PC-9 (cell line): ENCODE measurements around the gene DOCK7. TPM values are rescaled to one million over a fixed set of nuclear protein-coding genes. Genes with fewer than 3 reads are reported as not detected.

ENCODE experiments used
- BruUV-seq: library from RNA; stranded (reverse); fragments of 400-500 nt; replicated peaks from 2 replicates; lab custom pipeline; 2021; lab: Mats Ljungman, UMichigan
- CTCF ChIA-PET: fragments of 300-600 bp; sonication (Branson Sonifier 250); formaldehyde crosslinking; loops from one replicate; lab custom pipeline; 2022; ENCODE audit warnings: antibody characterized with exemption; lab: Charles Lee
- POLR2A ChIA-PET: fragments of 300-600 bp; sonication (Branson Sonifier 250); formaldehyde crosslinking; loops from one replicate; lab custom pipeline; 2022; ENCODE audit warnings: antibody characterized with exemption; ENCODE audit not compliant: unreplicated experiment; lab: Charles Lee
- DNase-seq, 2 experiments: peaks; one replicate each; pipeline versions ENCODE4 v3.0.0 to v3.0.0-alpha.2; 2015 to 2022; ENCODE audit warnings: mixed read lengths in 1 of 2
- H2AFZ ChIP-seq: fragments of 200-600 bp; sonication (generic); 2 replicates; pipeline ENCODE4 v1.8.1; 2017; ENCODE audit warnings: antibody characterized with exemption
- H3F3A ChIP-seq: fragments of 200-600 bp; sonication (generic); 2 replicates; pipeline ENCODE4 v1.8.1; 2017; ENCODE audit warnings: antibody characterized with exemption, mild to moderate bottlenecking, low read depth; ENCODE audit not compliant: insufficient read depth
- H3K27ac ChIP-seq: fragments of 200-600 bp; sonication (generic); 2 replicates; pipeline ENCODE4 v1.6.1; 2016; ENCODE audit warnings: mixed run types
- H3K27me3 ChIP-seq: fragments of 200-600 bp; sonication (generic); 2 replicates; pipeline ENCODE4 v1.6.1; 2016; ENCODE audit warnings: low read depth, mixed run types; ENCODE audit not compliant: insufficient read depth
- H3K36me3 ChIP-seq: fragments of 200-600 bp; sonication (generic); 2 replicates; pipeline ENCODE4 v1.6.1; 2016; ENCODE audit warnings: low read depth, mixed run types
- H3K4me1 ChIP-seq: fragments of 200-600 bp; sonication (generic); replicated peaks from 2 replicates; pipeline ENCODE4 v1.6.1; 2016; ENCODE audit warnings: mixed run types; ENCODE audit not compliant: insufficient read depth
- H3K4me2 ChIP-seq: fragments of 200-600 bp; sonication (generic); 2 replicates; pipeline ENCODE4 v1.6.1; 2017; ENCODE audit warnings: mixed run types
- H3K4me3 ChIP-seq: fragments of 200-600 bp; sonication (generic); 2 replicates; pipeline ENCODE4 v1.6.1; 2016; ENCODE audit warnings: mixed run types
- H3K79me2 ChIP-seq: fragments of 200-600 bp; sonication (generic); 2 replicates; pipeline ENCODE4 v1.6.1; 2017; ENCODE audit warnings: low read depth, mixed run types
- H3K9me2 ChIP-seq: fragments of 200-600 bp; sonication (generic); 2 replicates; pipeline ENCODE4 v1.8.1; 2017; ENCODE audit warnings: mild to moderate bottlenecking; ENCODE audit not compliant: insufficient read depth
- H3K9me3 ChIP-seq: fragments of 200-600 bp; sonication (generic); 2 replicates; pipeline ENCODE4 v1.8.1; 2016; ENCODE audit warnings: low read depth; ENCODE audit not compliant: insufficient read depth
- H4K20me1 ChIP-seq: fragments of 200-600 bp; sonication (generic); 2 replicates; pipeline ENCODE4 v1.8.1; 2017; ENCODE audit not compliant: insufficient read depth
- CTCF ChIP-seq: fragments of 200-600 bp; sonication (generic); conservative IDR thresholded peaks from 2 replicates; pipeline ENCODE4 v1.6.1; 2017; ENCODE audit warnings: mixed run types, antibody characterized with exemption, mild to moderate bottlenecking, moderate library complexity
- EZH2 ChIP-seq: fragments of 200-600 bp; sonication (generic); IDR thresholded peaks from 2 replicates; pipeline ENCODE4 v1.8.0; 2017; ENCODE audit warnings: antibody characterized with exemption, low read depth
- intact Hi-C: fragments of 100-400 bp; cut with micrococcal nuclease; formaldehyde crosslinking; loops from one replicate; pipeline ENCODE4 v1.10.0; 2022; ENCODE audit not compliant: unreplicated experiment
- total RNA-seq: library from RNA; stranded (reverse); gene quantifications from 2 replicates; pipeline ENCODE4 v1.2.3, GENCODE V29; 2021

DOCK7 gene
- total RNA-seq, 1 experiment from 2014 or later: 34.0 TPM

DNA sequence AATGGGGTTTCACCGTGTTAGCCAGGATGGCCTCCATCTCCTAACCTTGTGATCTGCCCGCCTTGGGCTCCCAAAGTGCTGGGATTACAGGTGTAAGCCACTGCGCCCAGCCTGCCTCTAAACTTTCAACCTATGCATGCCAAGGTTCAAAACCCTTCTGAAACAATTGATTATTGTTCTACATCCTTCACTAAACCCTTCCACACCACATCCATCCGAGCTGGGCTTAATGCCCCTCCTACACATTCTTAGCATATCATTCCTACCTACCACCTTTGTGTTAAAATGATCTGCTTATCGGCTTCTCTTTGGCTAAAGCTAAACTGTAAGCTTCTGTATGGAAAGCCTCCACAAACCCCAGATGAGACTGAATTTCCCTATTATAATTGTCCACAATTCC is 40.8 kb upstream of the DOCK7 start:
- Histone ChIP-seq H3K9me2 (no peaks in the 10 kb centered on the region), H3K36me3 (no peaks in the 10 kb centered on the region), H3K4me1 (no peaks in the 10 kb centered on the region), H3K27me3 (no peaks in the 10 kb centered on the region), H3F3A (no peaks in the 10 kb centered on the region), H3K4me3 (no peak overlapping the region), H4K20me1 (no peaks in the 10 kb centered on the region), H3K4me2 (no peak overlapping the region), H2AFZ (no peak overlapping the region), H3K27ac (no peak overlapping the region), H3K79me2 (no peaks in the 10 kb centered on the region), H3K9me3 (no peaks in the 10 kb centered on the region)
- no peak for DNase-seq
- CTCF ChIA-PET: no interaction called here
- TF ChIP-seq EZH2: no peak
- TF ChIP-seq CTCF: no peak
- intact Hi-C loops: loop anchor here (10.0 kb wide), 1 partner anchor 114 kb away; no protein-coding TSS in a partner anchor
- POLR2A ChIA-PET: no interaction called here
- no TSS peak for BruUV-seq

DNA sequence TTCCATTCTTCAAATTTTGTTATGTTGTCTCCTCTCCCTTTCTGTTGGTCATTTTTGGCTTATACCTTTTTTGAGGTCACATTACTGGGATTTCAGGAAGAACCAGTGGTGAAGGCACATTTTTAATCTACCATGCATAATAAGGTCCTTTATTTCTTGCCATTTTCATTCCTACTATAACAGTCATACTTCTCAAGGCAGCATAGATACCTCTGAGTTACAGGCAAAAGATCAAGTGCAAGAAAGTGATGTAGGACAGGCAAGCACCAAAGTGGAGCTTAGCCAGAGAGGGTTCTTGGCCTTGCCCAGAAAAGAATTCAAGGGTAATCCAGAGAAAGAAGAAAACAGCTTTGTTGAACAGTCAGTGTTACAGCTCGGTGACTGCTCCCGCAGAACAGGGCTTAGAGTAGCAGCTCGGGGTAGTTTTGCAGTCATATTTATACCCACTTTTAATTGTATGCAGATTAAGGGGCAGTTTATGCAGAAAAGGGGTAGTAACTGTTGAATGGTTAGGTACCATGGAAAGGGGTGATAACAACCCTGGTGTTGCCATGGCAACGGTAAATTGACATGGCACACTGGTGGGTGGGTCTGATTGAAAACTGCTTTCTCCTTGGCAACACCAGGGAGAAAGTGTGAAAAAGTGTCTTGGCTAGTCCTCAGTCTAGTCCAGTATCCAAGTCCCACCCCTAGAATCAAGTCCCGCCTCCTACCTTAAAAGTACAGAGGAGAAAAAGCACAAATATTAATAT is 39.6 kb upstream of the DOCK7 start:
- intact Hi-C loops: loop anchor here (10.0 kb wide), 1 partner anchor 113 kb away; no protein-coding TSS in a partner anchor
- no peaks in the 10 kb centered on the region for H4K20me1 ChIP-seq
- DNase-seq: no peak
- ChIA-PET POLR2A (no interaction called here), CTCF (no interaction called here)
- no peaks in the 10 kb centered on the region for H3K4me1 ChIP-seq
- TF ChIP-seq EZH2 (no peak), CTCF (no peak)
- no peak overlapping the region for H3K27ac ChIP-seq
- no peaks in the 10 kb centered on the region for H3K9me2 ChIP-seq
- no peak overlapping the region for H3K4me2 ChIP-seq
- H3K9me3 ChIP-seq: no peaks in the 10 kb centered on the region
- no peaks in the 10 kb centered on the region for H3K36me3 ChIP-seq
- H3K4me3 ChIP-seq: no peak overlapping the region
- no peaks in the 10 kb centered on the region for H3F3A ChIP-seq
- no TSS peak for BruUV-seq
- H3K79me2 ChIP-seq: no peaks in the 10 kb centered on the region
- no peaks in the 10 kb centered on the region for H3K27me3 ChIP-seq
- H2AFZ ChIP-seq: no peak overlapping the region

- no TSS peak for BruUV-seq
- intact Hi-C loops: loop anchor here (10.0 kb wide), 1 partner anchor 111 kb away; no protein-coding TSS in a partner anchor
- H2AFZ ChIP-seq: no peak overlapping the region
- H3F3A ChIP-seq: no peaks in the 10 kb centered on the region
- no peaks in the 10 kb centered on the region for H3K79me2 ChIP-seq
- no peak for DNase-seq
- TF ChIP-seq EZH2 (no peak), CTCF (no peak)
- no peaks in the 10 kb centered on the region for H3K36me3 ChIP-seq
- ChIA-PET POLR2A (no interaction called here), CTCF (no interaction called here)
- no peak overlapping the region for H3K27ac ChIP-seq
- no peaks in the 10 kb centered on the region for H3K9me2 ChIP-seq
- H3K4me1 ChIP-seq: no peaks in the 10 kb centered on the region
- no peaks in the 10 kb centered on the region for H3K27me3 ChIP-seq
- no peak overlapping the region for H3K4me2 ChIP-seq
- H3K9me3 ChIP-seq: no peaks in the 10 kb centered on the region
- no peak overlapping the region for H3K4me3 ChIP-seq
- no peaks in the 10 kb centered on the region for H4K20me1 ChIP-seq
Measured at GRCh38 chr1:62726011-62726442, 37.8 kb upstream of the DOCK7 start.
